Hematopoietic multipotent progenitor cell treated with erythropoietin and hydrocortisone succinate and interleukin-3 and kit ligand, for 15 days (in vitro differentiated cells): Measurements from ENCODE around the gene EEF1A2.
"Not testable (repeated sequence)": the region's sequence is repeated elsewhere in the genome, so short reads cannot be mapped to it uniquely, and the experiment has no call there.

Source experiments
- DNase-seq: peaks from one replicate; pipeline ENCODE4 v3.0.0-alpha.2; 2015; ENCODE audit warnings: low spot score

Gene EEF1A2

GRCh38 chr20:63520504-63520933 lies 21.6 kb upstream of the EEF1A2 start, which contains the start of gene PPDPF:
Gene PPDPF, plus strand, starts transcription at chr20:63520765. Its CDS starts 544 bp downstream, at chr20:63521309.
- DNase-seq: peak; percentile 86

GRCh38 chr20:63519668-63520503 lies 21.0 kb upstream of the EEF1A2 start:
- no peak for DNase-seq

- DNase-seq: no peak
Measured at GRCh38 chr20:63518946-63519667, 20.2 kb upstream of the EEF1A2 start.

GRCh38 chr20:63518351-63518861 lies 19.5 kb upstream of the EEF1A2 start:
- DNase-seq: no peak

GRCh38 chr20:63517376-63518309 lies 18.8 kb upstream of the EEF1A2 start:
- DNase-seq: no peak

GRCh38 chr20:63514520-63514919 lies 15.6 kb upstream of the EEF1A2 start:
- not testable (repeated sequence) for DNase-seq

- DNase-seq: no peak
Measured at GRCh38 chr20:63513207-63513606, 14.3 kb upstream of the EEF1A2 start.

- no peak for DNase-seq
Measured at GRCh38 chr20:63509088-63509564, 10.2 kb upstream of the EEF1A2 start.

GRCh38 chr20:63508072-63508768 lies 9.3 kb upstream of the EEF1A2 start:
- no peak for DNase-seq

GRCh38 chr20:63507083-63507743 lies 8.3 kb upstream of the EEF1A2 start:
- DNase-seq: no peak

- no peak for DNase-seq
Measured at GRCh38 chr20:63505723-63506122, 6.8 kb upstream of the EEF1A2 start.

- no peak for DNase-seq
Measured at GRCh38 chr20:63505281-63505680, 6.4 kb upstream of the EEF1A2 start.

GRCh38 chr20:63504642-63505041 lies 5.8 kb upstream of the EEF1A2 start:
- no peak for DNase-seq

- DNase-seq: no peak
Measured at GRCh38 chr20:63503524-63503923, 4.6 kb upstream of the EEF1A2 start.

GRCh38 chr20:63502671-63503172 lies 3.8 kb upstream of the EEF1A2 start:
- no peak for DNase-seq

- DNase-seq: no peak
Measured at GRCh38 chr20:63501818-63502670, 3.2 kb upstream of the EEF1A2 start.

GRCh38 chr20:63500902-63501817 lies 2.3 kb upstream of the EEF1A2 start:
- no peak for DNase-seq
